HG03135 (cell line): ENCODE results near the gene SNRNP70.
"Not testable (repeated sequence)": the region's sequence is repeated elsewhere in the genome, so short reads cannot be mapped to it uniquely, and the experiment has no call there.

Source experiments
- ATAC-seq: cut with Tn5 transposase; IDR thresholded peaks from one replicate; pipeline ENCODE4 v1.9.1; 2021; ENCODE audit warnings: mild to moderate bottlenecking, moderate library complexity; ENCODE audit not compliant: unreplicated experiment

SNRNP70 gene

GRCh38 chr19:49145573-49146407 is 60.5 kb downstream of the SNRNP70 start:
- ATAC-seq, result no peak

GRCh38 chr19:49146408-49146770 is 61.1 kb downstream of the SNRNP70 start:
- ATAC-seq, result not testable (repeated sequence)

- ATAC-seq, result no peak
These were observed 62.9 kb downstream of the SNRNP70 start for GRCh38 chr19:49148044-49148682.

- no peak for ATAC-seq
These were observed 63.8 kb downstream of the SNRNP70 start for GRCh38 chr19:49148784-49149651.

GRCh38 chr19:49149652-49150105 is 64.4 kb downstream of the SNRNP70 start:
- ATAC-seq, result no peak

GRCh38 chr19:49150106-49150943 is 65.1 kb downstream of the SNRNP70 start:
- no peak for ATAC-seq

GRCh38 chr19:49150944-49151243 is 65.6 kb downstream of the SNRNP70 start:
- ATAC-seq, result no peak

- no peak for ATAC-seq
These were observed 66.2 kb downstream of the SNRNP70 start for GRCh38 chr19:49151267-49152118.

- ATAC-seq, result no peak
These were observed 66.9 kb downstream of the SNRNP70 start for GRCh38 chr19:49152119-49152550.

- no peak for ATAC-seq
These were observed 68.0 kb downstream of the SNRNP70 start for GRCh38 chr19:49153167-49153809.

GRCh38 chr19:49154279-49154678 is 69.0 kb downstream of the SNRNP70 start:
- no peak for ATAC-seq

- ATAC-seq, result no peak
These were observed 70.0 kb downstream of the SNRNP70 start, which contains the start of gene HRC for GRCh38 chr19:49155005-49155819. Gene HRC (minus strand): TSS chr19:49155396. CDS start chr19:49155237, 159 bp downstream.

- no peak for ATAC-seq
These were observed 70.6 kb downstream of the SNRNP70 start for GRCh38 chr19:49155820-49156346.

GRCh38 chr19:49157445-49158224 is 72.4 kb downstream of the SNRNP70 start, which contains the start of gene TRPM4:
Gene TRPM4 (plus strand): TSS chr19:49157792. CDS start chr19:49157867, 75 bp downstream.
- ATAC-seq, result no peak
